ENCODE measurements around the gene CHST2.

Gene CHST2

GRCh38 chr3:143170074-143170473 lies 50.5 kb downstream of the CHST2 start:
- DNase-seq = no peak

DNA sequence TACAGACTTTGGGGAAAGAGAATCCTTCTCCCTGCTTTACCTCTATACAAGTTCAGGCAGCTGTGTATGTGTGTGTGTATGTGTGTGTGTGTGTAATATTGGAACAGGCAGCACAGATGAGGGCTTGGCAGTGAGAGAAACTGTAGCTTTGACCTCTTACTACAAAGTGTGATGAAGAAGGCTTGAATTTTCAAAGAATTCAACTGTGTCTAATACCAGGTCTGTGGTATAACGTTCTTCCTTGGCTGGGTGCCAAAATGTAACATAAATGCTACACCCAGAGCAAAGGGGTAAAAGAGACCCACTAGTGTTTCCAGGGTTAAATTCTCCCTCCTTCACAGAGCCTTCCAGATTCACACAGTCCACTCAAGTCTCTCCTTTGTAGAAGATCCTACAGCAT lies 51.1 kb downstream of the CHST2 start:
- DNase-seq = no peak

GRCh38 chr3:143171141-143171980 lies 51.8 kb downstream of the CHST2 start:
- no peak for DNase-seq

GRCh38 chr3:143172062-143172794 lies 52.7 kb downstream of the CHST2 start:
- DNase-seq = no peak

- no peak for DNase-seq
These were observed 53.2 kb downstream of the CHST2 start for GRCh38 chr3:143172795-143173145.

DNA sequence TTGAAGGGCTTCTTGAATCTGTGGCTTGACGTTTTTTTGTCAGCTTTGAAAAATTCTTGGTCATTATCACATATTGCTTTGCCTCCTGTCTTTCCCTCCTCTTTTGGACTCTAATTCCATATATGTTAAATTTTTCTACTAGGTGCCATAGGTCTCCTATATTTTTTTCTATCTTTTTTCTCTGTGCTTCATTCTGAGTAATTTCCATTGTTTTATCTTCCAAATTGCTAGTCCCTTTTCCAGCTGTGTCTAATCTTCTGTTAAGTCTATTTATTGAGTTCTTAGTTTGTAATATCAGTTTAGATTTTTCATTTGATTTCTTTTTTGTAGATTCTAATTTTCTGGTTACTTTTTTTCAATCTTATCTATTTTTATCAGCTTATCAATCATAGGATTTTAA lies 53.7 kb downstream of the CHST2 start:
- DNase-seq = no peak

All from right hindlimb (tissue), 1 donor.